Measurements from ENCODE around the gene JAZF1.
A peak's percentile ranks its signal among the peaks of the same experiment; 100 is the strongest.

JAZF1 gene

GRCh38 chr7:28083998-28084985 lies 96.3 kb downstream of the JAZF1 start:
- TF ChIP-seq CTCF (IDR thresholded peaks at IDR 0.05; ENCODE audit: control insufficient read depth, extremely low read depth, insufficient read depth) = no peak

GRCh38 chr7:28083164-28083997 lies 97.2 kb downstream of the JAZF1 start:
- no peak for TF ChIP-seq CTCF (IDR thresholded peaks at IDR 0.05; ENCODE audit: control insufficient read depth, extremely low read depth, insufficient read depth)
- H3K4me3 ChIP-seq (ENCODE audit: low read depth, low read length) = no peak overlapping the region
- no peak for DNase-seq (ENCODE audit: low read depth)

More at GRCh38 chr7:28083998-28084985, 96.3 kb downstream of the JAZF1 start:
- DNase-seq (ENCODE audit: low read depth) = no peak
- H3K4me3 ChIP-seq (ENCODE audit: low read depth, low read length) = no peak overlapping the region

- no peak overlapping the region for H3K4me3 ChIP-seq (ENCODE audit: low read depth, low read length)
- TF ChIP-seq CTCF (IDR thresholded peaks at IDR 0.05; ENCODE audit: control insufficient read depth, extremely low read depth, insufficient read depth) = no peak
- DNase-seq (ENCODE audit: low read depth) = no peak
These were observed 98.5 kb downstream of the JAZF1 start for GRCh38 chr7:28082071-28082470.

GRCh38 chr7:28081016-28081415 lies 99.6 kb downstream of the JAZF1 start:
- no peak for TF ChIP-seq CTCF (IDR thresholded peaks at IDR 0.05; ENCODE audit: control insufficient read depth, extremely low read depth, insufficient read depth)
- no peak for DNase-seq (ENCODE audit: low read depth)
- no peak overlapping the region for H3K4me3 ChIP-seq (ENCODE audit: low read depth, low read length)

GRCh38 chr7:28078036-28078901 lies 102.3 kb downstream of the JAZF1 start:
- H3K4me3 ChIP-seq (ENCODE audit: low read depth, low read length) = no peak overlapping the region
- peak; percentile 99 for TF ChIP-seq CTCF (IDR thresholded peaks at IDR 0.05; ENCODE audit: control insufficient read depth, extremely low read depth, insufficient read depth)
- no peak for DNase-seq (ENCODE audit: low read depth)

- TF ChIP-seq CTCF (IDR thresholded peaks at IDR 0.05; ENCODE audit: control insufficient read depth, extremely low read depth, insufficient read depth) = no peak
- DNase-seq (ENCODE audit: low read depth) = no peak
- no peak overlapping the region for H3K4me3 ChIP-seq (ENCODE audit: low read depth, low read length)
These were observed 103.0 kb downstream of the JAZF1 start for GRCh38 chr7:28077616-28078015.

Data from LNCaP clone FGC (cell line).